GM19397 (cell line): ENCODE results near the gene TBC1D17.

ENCODE experiments used
- ATAC-seq: cut with Tn5 transposase; IDR thresholded peaks from one replicate; pipeline ENCODE4 v1.9.1; 2021; ENCODE audit warnings: mild to moderate bottlenecking, moderate library complexity; ENCODE audit not compliant: unreplicated experiment

Gene TBC1D17

DNA sequence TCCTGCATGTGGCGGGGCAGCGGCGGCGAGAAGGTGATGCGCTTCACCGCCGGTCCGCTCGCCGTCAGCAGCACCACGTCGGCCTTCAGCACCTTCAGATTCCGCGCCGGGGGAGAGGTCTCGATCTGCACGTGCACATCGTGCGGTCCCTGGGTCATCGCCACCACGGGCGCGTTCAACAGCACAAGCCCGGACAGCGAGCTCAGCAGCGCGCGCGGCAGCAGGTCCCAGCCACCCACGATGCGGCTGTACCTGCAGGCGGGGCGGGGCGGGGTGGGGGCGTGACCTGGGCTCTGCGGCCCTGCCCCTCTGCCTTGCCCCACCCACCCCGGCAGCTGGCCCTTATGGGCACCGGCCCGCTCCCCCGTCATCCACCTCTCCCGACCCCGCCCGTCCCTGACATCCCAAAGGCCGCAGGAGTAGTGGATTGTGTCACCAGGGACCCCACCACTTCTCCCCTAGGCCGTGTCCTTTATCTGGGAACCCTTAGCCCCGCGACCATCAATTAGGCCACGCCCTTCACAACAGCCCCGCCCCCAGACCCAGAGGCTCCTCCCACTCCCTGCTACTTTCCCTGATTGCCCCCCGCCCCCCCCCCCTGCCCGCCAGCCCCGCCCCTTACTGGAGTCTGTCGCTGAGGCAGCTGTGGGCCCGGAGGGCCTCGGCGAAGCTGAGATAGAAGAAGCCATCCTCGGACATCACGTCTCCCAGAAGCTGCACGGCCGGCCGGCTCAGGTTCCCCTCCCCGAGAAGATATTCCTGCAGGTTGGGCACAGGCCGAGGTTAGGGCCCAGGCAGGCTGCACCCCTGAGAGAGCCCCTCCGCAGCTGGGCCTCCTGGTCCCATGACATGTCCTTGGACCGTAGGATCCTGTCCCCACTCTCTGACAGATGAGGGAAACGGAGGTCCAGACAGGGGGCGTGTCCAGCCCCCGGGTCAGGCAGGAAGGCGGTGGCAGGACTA lies 13.1 kb downstream of the TBC1D17 start:
- ATAC-seq = no peak

DNA sequence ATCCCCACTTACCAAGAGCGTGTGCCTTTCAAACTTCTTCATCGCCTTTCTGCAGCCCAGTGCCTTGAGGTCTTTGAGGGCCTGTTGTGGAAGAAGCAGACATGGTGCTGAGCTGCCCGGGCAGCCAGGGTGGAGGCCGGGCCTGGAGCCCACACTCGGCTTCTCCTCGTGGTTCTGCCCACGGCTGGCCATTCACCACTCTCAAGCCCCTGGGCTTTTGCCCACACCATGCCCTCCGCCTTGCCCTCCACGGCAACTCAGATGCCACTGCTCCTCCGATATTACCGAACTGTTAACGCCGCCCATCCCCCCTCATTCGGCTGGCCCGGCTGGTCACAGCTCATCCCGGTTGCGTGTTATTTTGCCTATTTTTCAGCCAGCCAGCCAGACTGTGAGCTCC lies 13.9 kb downstream of the TBC1D17 start:
- ATAC-seq = no peak

DNA sequence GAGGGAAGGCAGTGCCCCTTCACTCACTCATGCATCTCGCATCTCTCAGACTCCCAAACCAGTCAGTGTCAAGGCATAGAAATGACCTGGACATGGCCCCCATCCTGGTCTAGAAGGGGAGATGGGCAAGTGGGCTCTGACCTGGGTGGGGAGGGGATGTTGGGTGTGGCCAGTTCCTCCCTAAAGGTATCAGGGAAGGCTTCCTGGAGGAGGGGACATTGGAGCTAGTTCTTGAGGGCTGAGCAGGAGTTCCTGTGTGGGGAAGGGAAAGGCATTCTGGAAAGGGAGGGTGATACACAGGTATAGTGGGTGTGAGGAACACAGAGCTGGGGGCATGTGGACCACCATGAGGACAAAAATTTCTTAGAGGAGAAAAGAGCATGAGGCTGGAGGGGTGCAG lies 15.2 kb downstream of the TBC1D17 start:
- no peak for ATAC-seq

DNA sequence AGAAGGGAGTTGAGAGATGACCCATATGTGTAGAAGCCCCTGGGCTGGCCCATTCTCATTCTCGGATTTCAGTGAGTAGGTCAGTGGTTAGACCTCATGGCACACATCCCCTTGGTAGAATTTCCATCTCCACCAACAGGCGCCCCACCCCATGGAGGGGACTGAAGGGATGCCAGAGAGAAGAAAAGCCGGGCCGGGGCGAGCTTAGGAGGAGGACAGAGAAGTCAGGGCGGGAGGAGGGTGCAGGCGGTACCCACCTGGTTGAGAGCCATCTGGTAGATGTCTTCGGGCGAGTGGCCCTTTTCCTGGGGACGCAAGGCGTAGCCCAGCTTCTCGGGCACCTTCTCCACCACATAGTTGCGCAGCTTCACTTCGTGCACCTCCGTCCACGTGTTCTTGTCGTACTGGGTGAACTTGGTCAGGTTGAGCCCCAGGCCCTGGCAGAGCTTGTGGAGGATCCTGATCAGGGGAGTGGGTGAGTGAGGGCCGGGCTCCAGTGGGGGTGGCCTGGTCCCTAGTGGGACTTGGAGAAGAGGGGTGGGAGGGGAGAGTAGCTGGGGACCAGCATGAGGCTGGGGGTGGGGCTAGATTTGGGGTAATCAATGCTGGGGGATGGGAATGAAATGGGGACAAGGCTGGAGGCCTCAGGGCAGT lies 16.6 kb downstream of the TBC1D17 start:
- ATAC-seq = no peak

DNA sequence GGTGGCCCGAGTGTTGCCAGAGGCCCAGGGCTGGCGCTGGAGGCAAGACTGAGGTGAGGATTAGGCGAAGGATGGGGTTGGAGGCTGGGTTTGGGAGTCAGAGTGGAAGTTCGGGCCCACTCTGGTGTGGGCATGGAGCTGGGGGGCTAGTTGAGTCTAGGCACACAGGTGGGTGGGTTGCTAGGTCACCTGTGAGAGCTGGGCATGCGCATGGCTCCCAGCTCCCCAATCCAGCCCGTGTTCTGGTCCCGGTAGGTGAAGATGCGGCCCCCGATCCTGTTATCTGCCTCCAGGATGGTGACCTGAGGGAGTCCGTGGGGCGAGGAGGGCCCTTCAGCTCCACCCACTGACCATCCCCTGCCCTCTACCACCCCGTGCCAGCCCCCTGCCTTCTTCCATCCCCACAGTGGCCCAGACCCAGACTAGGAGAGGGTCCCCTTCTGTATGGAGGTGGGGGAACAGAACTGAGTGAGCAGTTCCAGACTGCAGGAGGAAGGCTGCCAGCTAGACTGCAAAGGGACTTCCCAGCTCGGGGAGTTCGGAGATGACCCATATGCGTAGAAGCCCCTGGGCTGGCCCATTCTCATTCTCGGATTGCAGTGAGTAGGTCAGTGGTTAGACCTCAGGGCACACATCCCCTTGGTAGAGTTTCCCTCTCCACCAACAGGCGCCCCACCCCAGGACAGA lies 17.5 kb downstream of the TBC1D17 start:
- ATAC-seq = no peak

DNA sequence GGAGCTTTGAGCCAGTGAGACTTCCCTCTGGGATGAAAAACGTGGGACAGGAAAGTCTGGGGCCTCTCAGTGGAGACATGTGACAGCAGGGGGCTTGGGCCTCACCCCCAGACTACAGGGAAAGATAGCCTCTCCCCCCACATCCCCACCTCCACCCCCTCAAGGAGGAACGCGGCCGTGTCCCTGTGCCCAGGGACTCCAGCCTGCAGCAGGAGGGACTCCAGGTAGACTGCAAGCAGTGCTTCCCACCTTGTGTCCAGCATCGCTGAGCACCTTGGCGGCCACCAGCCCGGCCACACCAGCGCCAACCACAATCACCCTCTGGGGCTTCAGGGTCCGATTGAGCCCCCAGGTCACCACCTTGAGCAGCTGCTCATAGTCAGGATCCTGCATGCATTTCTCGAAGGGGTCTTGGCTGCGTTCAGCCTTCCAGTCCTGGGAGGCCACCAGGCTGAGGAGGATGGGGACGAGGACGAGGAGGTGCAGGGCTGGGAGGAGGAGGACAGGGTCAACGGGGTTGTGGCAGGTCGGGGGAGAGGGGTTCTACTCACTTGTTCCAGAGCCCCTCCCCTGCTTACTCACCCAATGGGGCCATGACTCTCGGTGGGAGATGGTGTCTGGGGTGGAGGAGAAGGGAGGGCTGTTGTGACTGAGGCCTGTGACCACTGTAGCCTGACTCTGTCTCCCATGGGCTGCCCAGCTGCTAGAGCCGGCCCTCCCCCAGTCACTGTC lies 18.2 kb downstream of the TBC1D17 start:
- ATAC-seq = no peak

DNA sequence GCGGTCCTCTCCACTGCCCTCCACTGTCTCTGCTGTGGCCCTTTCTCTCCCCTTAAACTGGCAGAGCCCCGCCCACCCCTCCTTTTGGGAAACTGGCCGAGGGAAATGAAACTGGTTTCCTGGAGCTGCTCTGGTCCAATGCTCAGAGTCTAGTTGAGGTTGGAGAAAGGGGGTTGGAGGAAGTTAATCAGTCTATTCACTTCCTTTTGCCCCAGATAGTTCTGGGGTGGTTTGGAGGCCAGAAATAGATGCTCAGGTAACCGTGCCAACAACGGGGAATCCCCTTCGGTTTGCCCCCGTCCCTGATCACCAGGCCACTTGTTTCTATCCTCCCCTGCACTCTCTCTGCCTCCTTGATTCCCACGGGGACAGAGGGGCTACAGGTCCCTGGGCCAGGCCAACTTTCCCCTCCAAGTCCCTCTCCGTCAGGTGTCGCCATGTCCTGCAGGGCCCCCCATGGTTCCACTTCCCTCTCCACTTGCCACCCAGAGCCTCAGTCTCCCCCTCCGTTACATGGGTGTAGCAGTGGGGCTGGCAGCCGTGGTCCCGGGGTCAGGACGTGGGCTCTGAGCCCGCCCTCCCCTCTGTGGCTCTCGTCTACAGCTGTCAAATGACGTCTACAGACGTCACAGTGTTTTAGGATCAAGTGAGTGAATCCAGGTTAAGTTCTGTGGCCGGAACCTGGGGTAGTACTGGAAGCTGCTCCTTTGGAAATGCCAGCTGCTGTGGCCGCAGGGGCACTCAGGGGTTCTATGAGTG lies 19.5 kb downstream of the TBC1D17 start, which contains the start of gene IL4I1:
Gene IL4I1, minus strand, starts transcription at position 25 of the 759 bp plus-strand sequence. CDS start 727 bp downstream, outside the sequence.
- peak; percentile 46 for ATAC-seq

DNA sequence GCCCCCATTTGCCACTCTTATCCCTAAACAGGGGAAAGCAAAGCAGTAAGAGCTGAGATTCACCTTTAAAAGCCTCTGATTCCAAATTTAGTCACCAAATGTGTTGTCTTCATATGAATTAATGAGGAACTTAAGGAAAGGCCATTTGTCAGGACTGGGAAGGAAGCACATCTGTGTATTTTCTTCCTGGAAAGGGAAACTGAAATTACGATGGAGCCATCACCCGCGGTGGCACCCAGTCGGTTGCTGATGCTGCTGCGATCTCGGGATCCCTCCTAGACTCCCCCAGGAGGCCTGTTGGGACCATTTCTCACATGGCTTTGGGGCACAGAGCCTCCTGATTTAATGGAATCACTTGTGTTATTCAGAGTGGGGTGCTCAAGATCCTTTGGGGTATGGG lies 26.6 kb downstream of the TBC1D17 start:
- ATAC-seq = no peak

DNA sequence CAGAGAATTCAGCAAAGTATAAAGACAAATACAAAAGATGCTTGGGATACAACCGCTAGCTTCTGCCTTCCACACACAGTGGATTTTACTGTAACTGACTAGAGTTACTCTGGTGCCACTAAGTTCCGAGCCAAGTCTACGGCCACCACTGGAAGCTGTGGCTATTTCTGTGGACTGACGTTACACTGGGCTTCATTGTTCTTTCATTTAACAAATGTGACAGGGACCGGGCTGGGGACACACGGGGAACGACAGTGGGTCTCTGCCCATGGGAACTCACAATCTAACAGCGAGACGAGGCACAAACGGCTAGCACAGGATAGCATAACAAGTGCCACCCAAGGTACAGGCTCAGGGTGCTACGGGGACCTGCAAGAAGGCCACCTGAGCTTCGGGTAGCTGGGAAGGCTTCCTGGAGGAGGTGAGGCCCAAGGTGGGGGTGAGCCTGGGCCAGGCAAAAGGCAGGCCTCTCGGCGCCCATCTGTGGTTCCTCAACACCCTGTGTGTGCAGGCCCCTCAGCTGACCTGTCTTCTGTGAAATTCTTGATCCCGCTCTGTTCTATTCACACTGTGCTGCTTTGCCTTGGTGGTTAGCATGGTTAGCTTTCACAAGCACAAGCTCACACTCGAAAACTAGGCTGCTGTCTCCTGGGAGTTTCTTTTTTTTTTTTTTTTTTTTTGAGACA lies 29.5 kb downstream of the TBC1D17 start:
- no peak for ATAC-seq

DNA sequence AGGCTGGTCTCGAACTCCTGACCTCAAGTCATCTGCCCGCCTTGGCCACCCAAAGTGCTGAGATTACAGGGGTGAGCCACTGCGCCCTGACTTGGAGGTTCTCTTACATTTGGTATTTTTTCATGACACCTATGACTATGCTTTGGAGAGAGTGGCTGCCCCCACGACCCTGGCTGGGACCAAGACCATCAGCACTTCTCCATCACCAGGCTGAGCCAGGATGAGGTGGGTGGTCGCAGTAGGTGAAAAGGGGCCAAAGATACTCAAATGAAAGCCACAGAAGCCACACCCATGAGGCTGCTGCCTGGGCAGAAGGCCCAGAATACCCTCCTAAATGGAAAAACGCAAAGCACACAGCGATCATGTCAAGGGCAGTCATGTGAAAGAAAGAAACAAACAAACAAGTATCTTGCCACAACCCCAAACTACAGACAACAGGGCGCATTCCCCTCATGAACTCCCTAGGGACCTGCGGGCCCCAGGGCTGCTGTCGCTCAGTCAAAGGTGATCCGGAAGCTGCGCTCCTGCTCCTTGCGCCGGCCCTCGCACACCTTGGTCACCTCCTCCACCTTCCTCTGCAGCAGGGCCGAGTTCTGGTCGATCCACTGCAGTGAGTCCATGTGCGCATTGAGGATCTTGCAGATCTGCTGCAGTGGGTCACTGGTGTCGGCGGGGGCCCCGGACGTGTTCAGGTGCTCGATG lies 30.4 kb downstream of the TBC1D17 start:
- ATAC-seq = no peak

DNA sequence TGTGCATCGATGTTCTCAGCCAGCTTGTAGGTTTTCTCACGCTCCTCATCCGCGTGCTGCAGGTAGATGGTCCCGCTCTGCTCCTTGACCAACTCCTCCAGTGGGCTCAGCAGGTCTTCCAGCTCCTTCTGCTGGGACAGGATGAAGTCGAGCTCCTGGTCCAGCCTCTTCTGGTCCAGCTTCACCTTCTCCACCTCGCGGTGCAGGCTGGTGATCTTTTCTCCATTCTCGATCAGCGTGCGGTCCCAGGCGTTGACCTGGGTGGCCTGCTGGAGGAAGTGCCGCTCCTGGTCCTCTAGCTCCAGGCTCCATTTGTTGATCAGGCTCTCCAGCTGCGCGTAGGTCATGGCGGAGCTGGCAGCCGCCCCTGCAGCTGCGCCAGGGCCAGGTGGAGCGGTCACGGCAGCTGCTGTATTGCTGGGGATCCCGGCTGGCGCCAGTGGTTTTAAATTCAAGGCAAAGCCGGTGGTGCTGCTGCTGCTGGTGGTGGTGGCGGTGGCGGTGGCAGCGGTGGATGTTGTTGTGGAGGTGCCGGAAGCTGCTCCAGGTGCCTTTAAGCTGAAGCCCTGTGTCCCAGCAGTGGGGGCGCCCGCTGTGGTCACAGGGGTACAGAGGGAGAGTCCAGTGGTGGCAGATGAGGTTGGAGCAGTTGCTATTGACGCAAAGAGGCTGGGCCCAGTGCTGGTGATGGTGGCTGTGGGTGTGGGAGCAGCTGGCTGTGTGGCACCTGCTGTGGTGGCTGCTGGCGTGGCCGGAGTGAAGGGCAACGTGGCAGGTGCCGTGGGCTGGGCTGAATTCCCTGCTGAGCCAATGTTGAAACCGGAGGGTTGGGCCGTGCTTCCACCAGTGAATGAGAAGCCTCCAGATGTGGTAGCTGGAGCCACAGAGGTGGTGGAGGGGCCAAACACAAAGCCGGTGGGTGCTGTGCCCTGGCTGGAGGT lies 31.2 kb downstream of the TBC1D17 start:
- no peak for ATAC-seq

DNA sequence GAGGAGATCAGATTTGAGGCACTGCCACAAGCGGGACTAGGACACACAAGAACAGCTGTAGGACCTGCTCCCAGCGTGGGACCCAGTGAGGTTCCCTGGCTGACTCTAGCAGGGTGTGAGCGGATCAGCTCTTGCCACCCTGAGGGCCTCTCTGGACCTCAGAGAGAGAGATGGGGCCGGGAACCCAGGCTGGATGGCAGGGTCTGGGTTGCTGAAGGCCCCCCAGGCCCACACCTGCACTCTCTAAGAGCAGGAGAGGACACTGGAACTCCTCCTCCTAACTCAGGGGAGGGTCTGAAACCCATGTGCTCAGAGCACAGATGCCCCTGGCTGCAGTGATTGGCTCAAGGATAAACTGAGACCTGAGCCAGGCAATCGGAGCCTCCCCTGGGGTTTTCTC lies 32.7 kb downstream of the TBC1D17 start:
- no peak for ATAC-seq

DNA sequence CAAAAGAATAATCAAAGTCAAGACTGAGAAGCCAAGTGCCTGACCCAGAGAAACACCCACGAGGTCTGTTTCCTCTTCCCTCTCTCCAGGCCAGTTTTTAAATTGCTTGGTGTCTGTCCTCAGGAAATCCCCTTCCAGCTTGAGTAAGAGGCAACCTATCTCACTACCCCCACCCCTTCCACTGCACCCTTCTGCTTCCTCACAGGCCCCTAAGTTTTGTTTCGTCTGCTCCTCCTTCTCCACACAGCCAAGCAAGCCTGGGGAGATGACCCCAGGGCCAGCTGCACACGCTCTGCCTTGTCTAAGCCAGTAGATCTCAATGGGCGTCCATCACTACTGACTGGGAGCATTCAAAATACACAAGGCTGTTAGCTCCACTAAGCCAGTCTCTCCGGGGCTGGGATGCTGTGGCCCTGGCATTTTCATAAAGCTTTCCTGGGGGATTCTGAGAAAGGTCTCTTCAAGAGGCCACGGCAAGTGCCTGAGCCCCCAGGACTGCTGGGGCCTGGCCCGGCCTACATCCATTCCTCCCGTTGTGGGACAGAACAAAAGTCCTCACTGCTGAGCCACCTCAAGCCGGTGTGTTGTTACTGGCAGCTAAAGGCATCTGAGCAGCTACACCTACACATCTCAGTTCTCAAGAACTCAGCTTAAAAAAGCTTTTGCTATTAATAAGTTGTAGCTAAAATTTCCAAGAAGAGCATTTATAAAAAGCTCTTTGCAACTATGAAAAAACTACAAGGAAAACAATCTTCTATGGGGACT lies 34.1 kb downstream of the TBC1D17 start:
- ATAC-seq = no peak

DNA sequence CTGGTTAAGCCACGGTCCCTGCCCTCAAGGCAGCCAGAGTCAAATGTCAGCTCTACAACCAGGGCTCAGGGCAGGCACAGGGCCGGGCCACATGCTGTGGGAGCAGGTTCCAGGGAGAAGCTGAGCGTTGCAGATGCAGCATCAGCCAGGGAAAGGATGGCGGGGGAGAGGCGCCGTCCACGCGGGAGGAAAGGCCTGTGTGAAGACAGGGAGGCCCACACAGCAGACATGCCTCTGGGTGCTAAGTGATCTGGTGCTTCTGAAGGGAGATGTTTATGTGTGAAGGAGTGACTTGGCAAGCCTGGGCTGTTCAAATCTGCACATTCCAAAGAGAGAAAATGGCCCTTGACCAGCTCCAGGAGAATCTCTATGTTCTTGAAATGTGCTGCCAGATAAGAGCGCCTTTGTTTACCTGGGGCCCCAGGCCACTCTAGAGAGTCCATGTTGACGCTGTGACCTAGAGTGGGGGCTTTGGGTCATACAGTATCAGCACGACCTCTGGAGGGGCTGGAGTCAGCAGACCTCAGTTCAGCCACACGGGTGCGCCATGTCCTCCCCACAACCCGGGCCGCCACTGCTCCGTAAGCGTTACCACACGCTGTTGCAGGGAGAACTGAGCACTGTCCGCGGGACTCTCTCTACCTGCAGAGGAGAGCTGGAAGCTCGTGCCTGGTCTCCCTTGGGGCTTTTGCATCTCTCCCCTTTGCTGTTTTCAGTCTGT lies 35.6 kb downstream of the TBC1D17 start:
- no peak for ATAC-seq

DNA sequence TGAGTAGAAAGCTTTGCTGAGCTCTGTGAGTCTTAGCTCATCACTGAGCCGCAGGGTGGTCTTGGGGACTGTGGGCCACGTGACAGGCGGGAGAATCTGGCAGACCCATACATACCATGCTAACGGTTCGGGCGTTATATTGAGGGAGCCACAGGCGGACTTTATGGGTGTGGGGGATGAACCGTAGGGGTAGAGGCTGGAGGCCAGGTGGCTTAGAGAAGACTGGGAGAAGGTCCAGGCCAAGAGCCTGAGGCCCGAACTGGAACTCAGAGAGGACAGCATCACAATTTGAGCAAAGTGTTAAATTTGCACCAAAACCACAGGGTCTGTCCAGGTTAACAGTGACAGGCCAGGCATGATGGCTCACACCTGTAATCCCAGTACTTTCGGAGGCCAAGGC lies 36.2 kb downstream of the TBC1D17 start:
- no peak for ATAC-seq

DNA sequence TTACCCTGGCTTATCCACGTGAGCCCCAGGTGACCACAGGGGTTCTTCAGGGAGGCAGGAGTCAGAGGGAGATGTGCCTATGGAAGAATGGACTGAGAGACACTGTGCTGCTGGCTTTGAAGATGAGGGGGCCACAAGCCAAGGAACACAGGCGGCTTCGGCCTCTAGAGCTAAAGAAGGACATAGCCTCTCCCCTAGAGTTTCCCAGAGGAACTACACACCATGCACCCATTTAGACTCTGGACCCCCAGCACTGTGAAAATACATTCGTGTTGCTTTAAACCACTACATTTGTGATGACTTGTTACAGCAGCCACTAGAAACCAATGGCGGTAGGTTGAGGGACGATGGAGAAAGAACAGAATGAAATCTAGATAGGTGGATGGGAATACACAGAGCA lies 37.8 kb downstream of the TBC1D17 start:
- no peak for ATAC-seq
